ENCODE results near the gene PLXNB2. TPM values are rescaled to one million over a fixed set of nuclear protein-coding genes. Genes with fewer than 3 reads are reported as not detected.

The PLXNB2 gene
- total RNA-seq, 1 experiment from 2014 or later: 59.5 TPM

GRCh38 chr22:50298937-50299784 lies 8.3 kb downstream of the PLXNB2 start:
- DNase-seq (ENCODE audit: low read depth): no peak

DNA sequence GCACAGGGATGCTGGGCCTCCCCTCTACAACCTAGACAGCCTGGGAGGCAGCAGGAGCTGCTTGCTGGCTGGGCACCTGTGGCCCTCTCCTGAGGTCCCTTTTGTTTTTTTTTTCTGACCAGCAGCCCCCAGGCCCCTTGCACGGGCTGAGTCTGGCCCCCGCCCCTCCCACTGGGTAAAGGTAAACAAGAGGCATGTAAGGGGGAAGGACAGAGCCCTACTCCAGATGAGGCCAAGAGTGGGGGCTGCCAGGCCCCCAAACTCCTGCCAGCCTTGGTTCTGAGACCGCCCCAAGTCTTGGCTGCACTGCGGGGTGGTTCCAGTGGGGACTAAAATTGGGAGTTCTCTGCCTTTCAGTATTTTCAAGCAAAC lies 9.2 kb downstream of the PLXNB2 start:
- DNase-seq (ENCODE audit: low read depth): no peak

DNA sequence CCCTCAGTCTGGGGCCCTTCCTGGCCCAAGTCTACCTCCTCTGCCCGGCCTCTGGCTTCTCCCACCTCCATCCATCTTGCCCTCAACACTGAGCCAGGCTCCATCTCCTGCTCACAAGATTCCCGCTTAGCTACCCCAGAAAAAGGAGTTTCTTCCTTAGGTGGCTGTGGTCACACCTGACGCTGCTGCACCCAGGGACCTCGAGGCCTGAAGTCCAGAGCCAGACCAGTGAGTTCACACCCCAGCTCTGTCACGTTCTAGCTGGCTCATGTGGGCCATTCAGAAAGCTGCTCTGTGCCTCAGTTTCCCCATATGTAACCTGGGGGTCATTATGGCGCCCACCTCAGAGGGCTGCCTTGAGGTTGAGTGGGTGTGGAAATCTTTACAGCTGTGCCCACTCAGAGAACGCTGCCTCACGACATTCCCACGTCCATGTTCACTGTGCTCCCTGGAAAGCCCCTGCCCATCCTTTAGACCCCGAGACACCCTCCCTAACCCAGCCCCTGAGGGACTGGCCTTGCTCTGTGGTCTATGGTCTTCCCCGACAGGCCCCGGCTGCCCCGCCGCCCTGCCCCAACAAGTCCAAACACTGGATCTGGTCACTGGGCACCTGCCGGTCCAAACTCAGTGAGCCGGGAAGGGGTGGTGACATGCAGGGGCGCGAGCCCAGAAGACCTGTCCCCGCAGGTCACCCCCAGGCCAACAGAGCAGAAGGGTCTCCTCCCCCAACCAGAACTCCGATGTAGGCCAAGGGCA lies 9.8 kb downstream of the PLXNB2 start:
- DNase-seq (ENCODE audit: low read depth): no peak

DNA sequence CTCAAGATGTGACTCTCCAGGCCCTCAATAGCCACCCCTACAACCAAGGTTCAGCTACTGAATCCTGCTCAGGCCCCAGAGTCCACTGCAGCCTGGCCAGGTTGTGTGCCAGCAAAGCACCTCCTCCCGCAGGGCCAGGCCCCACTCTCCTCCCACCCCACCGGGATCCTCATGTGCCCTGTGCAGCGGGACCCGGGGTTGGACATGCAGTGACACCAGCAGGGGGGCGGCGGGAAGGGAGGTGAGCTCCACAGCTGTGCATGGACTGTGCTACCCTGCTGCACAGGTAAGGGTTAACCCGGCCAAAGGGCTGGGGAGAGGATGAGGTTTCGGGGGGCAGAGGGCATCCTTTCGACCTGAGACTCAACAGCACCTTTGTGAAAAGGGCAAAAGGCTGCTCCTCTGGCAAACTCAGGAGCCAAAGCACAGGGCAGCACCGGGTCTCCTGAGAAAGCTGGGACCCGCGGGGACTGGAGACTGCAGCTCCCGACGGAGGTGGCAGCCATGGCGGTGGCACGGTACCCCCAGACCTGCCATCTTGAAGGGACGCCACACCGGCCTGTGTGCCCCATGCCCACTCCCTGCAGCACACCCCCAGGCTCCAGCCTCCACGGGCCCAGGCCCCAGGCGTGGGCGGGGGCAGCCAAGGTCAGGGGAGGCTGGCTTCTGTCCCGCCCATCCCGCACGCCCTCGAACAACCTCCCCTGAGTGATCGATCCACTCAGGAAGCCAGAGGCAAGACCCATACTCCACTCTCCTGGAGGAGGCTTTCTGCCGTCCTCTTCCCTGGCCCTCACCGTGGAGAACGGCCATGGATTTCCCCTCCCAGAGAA lies 10.6 kb downstream of the PLXNB2 start:
- no peak for DNase-seq (ENCODE audit: low read depth)

- DNase-seq (ENCODE audit: low read depth): no peak
Measured at GRCh38 chr22:50294319-50294656, 13.2 kb downstream of the PLXNB2 start.

- peak; percentile 78 for DNase-seq (ENCODE audit: low read depth)
Measured at GRCh38 chr22:50293441-50294318, 13.8 kb downstream of the PLXNB2 start.

DNA sequence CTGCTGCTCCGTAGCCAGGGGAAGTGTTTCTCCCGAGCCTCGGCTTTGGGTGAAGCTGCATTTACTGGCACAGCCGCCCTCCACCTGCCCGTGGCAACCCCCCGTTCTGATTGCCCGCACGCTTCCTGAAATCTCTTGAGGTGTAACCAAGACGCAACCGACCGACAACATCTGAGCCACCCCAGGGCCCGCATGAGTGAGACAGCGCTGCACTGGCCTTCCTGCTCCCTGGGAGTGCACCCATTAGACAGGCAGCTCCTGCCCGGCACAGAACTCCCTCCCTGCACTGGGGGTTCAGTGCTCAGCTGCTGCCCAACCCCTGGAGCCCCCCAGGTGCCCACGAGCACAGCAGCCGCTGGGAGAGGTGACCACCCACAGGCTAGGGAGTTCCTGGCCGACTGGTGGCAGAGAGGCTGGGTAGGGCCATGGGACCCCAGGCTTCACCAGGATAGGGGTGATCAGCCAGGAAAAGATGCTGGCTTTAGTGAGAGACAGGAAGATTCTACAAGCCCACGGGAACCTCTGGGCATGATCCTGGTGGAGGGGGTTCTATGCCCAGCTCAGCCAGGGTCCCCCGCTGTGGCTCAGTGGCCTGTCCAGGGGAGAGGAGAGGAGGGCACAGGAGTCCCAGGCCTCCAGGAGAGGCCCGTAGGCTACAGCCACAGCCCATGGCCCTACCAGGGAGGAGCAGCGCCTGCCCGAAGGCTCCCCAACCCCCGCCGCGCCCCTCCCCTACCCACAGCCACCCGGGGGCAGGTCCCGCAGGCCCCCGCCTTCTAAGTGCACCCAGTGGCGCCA lies 14.6 kb downstream of the PLXNB2 start:
- DNase-seq (ENCODE audit: low read depth): no peak

DNA sequence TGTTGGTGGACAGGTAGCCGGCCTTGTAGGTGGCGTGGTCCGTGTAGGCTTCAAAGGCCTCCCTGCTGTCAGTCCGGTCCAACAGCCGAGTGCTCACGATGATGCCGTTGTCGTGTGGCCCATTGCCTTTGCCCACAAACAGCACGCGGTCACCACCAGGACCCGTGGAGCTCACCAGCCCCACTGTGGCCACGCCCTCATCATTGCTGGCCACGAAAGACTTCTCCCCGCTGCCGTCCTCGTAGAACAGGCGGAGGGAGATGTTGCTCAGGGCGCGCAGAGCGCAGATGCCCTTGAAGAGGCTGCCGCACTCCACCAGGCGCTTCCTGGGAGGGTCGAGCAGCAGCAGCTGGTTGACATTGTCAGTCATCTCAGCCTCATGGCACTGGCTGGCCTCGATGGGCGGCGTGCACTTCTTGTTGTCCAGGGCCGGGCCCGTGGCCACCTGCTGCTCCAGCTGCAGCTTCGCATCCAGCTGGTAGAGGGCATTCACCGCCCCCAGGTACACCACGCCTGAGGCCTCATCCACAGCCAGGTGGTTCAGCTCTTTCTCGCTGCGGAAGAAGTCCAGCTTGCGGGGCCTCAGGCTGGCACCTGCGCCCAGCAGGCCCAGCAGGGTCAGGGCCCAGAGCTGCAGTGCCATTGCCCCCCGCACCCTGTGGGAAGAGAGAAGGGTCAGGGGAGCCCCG lies 17.4 kb downstream of the PLXNB2 start:
- DNase-seq (ENCODE audit: low read depth): no peak

GRCh38 chr22:50289151-50289941 lies 18.1 kb downstream of the PLXNB2 start:
- no peak for DNase-seq (ENCODE audit: low read depth)

GRCh38 chr22:50287731-50288130 lies 19.7 kb downstream of the PLXNB2 start:
- DNase-seq (ENCODE audit: low read depth): no peak

DNA sequence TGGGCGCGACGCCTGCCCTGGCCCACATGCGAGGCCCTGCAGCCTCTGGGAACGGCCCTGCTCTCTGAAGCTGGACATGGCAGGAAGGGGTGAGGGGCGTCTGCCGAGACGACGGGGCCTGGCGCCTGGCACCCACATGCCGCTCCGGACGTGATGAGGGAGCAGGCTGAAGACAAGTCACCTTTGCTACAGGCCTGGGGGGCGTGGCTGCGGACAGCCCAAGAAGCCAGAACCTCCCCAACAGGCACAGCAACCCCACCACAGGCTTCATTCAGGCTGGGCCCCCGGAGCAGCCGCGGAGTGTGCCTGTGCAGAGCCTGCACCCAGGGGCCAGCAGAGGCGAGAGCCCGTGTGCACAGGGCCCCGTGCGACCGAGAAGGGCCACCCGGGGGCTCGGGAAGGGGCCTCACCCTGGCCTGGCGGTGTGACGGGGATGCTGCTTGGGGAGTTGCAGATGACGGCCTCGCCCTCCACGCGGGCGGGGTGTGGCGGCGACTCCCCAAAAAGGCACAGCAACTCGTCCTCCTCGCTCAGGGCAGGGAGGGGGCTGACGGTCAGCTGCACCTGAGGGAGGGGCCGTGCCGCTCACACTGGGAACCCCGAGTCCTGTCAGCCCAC lies 20.6 kb downstream of the PLXNB2 start:
- DNase-seq (ENCODE audit: low read depth): no peak

DNA sequence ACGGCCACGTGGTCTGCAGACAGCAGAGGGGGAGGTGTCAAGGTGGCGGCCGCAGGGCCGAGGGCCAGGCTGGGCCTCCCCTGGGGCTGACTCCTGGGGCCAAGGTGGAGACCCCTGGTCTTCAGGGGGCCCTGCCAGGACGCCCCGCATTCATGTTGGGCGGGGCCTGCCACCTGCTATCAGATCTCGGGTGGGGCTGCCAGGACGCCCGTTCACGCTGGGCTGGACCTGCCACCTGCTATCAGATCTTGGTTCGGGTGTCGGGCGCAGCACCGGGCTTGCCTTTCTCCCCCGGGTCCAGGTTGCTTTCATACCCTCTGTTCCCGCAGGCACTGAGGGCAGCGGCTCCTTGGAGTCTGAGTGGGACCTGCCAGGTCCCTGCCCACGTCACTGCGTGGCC lies 21.2 kb downstream of the PLXNB2 start:
- no peak for DNase-seq (ENCODE audit: low read depth)

- DNase-seq (ENCODE audit: low read depth): no peak
Measured at GRCh38 chr22:50285568-50286229, 21.7 kb downstream of the PLXNB2 start.

GRCh38 chr22:50284479-50284878 lies 23.0 kb downstream of the PLXNB2 start:
- no peak for DNase-seq (ENCODE audit: low read depth)

DNA sequence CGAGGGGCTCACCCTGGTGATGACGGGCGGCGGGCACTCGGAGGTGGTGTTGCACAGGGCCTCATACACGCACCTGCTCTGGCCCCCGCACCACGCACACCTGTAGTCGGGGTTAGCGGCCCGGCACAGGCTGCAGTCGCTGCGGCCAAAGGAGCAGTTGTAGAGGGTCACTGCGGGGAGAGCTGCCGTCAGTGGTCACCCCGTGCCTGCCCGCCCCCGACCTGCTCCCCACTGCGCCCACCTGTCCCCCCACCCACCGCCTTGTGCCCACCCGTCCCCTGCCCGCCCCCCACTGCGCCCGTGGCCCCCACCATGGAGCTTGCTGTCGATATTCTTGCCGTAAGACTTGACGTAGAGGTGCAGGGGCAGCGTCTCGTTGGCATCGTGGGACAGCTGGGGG lies 23.6 kb downstream of the PLXNB2 start:
- no peak for DNase-seq (ENCODE audit: low read depth)

GRCh38 chr22:50282361-50283155 lies 24.9 kb downstream of the PLXNB2 start:
- peak; percentile 79 for DNase-seq (ENCODE audit: low read depth)

DNA sequence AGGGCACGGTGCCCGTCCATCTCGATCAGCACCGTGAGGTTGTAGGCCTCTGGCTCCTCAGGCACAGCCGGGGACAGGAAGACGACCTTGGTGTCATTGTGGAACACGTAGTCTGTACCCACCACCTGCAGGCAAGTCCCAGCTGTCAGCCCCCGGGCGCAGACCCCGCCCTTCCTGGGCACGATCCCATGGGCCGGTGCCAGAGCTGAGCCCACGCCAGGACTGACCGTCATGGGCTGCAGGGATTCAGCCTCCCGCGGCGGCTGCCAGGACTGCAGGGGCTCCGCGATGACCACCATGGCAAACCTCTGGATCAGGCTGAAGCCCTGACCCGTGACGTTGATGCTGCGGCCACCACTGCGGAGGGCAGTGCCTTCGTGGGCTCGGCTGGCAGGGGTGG lies 25.5 kb downstream of the PLXNB2 start:
- no peak for DNase-seq (ENCODE audit: low read depth)
